ENCODE data around the gene NXN.

The NXN gene

DNA sequence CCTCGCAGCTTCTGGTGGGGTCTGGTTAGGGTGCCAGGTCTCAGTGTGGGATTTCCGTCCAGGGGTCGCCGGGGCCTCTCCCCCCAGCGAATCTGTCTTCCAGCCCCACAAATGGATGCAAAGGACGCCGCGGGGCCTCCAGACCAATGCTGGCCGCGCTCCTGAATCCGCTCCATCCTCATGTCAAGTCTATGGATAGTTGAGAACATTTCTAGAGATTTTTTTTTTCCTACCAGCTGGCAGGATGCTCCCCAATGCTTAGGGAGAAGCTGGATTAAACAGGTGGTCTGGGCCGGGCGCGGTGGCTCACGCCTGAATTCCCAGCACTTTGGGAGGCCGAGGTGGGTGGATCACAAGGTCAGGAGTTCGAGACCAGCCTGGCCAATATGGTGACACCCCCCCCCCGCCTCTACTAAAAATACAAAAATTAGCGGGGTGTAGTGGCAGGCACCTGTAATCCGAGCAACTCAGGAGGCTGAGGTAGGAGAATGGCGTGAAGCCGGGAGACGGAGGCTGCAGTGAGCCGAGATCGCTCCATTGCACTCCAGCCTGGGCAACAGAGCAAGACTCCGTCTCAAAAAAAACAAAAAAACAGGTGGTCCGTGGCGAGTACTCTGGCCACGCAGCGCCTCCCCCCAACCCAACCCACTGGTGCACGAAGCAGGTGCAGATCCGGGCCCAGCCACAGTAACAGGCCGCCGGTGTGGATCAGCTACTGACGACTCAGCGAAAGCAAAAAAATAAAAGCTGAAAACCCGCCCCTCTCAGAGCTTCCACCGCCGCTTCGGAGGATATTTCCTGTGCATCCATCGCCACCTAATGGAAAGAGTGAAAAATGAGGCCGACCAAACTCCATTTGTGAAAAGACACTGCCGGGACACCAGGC lies 1.1 kb upstream of the NXN start:
- TF ChIP-seq, protein P1, sequence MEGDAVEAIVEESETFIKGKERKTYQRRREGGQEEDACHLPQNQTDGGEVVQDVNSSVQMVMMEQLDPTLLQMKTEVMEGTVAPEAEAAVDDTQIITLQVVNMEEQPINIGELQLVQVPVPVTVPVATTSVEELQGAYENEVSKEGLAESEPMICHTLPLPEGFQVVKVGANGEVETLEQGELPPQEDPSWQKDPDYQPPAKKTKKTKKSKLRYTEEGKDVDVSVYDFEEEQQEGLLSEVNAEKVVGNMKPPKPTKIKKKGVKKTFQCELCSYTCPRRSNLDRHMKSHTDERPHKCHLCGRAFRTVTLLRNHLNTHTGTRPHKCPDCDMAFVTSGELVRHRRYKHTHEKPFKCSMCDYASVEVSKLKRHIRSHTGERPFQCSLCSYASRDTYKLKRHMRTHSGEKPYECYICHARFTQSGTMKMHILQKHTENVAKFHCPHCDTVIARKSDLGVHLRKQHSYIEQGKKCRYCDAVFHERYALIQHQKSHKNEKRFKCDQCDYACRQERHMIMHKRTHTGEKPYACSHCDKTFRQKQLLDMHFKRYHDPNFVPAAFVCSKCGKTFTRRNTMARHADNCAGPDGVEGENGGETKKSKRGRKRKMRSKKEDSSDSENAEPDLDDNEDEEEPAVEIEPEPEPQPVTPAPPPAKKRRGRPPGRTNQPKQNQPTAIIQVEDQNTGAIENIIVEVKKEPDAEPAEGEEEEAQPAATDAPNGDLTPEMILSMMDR (IDR thresholded peaks at IDR 0.05): peak; percentile 72

DNA sequence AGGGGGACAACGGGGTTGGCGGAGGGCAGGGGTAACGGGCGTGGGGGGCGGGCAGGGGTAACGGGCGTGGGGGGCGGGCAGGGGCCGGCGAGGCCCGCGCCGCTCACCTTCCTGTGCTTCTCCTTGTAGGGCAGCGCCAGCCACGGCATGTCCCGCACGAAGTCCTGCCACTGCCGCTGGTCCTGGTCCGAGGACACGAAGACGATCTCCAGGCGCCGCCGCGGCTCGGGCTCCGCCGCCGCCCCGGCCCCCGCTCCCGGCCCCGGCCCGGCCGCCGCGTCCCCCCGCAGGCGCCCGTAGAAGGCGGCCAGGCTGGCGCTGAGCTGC lies 401 bp downstream of the NXN start:
- TF ChIP-seq, protein P1 (IDR thresholded peaks at IDR 0.05): no peak; the same call in 1 of the 2 replicates

DNA sequence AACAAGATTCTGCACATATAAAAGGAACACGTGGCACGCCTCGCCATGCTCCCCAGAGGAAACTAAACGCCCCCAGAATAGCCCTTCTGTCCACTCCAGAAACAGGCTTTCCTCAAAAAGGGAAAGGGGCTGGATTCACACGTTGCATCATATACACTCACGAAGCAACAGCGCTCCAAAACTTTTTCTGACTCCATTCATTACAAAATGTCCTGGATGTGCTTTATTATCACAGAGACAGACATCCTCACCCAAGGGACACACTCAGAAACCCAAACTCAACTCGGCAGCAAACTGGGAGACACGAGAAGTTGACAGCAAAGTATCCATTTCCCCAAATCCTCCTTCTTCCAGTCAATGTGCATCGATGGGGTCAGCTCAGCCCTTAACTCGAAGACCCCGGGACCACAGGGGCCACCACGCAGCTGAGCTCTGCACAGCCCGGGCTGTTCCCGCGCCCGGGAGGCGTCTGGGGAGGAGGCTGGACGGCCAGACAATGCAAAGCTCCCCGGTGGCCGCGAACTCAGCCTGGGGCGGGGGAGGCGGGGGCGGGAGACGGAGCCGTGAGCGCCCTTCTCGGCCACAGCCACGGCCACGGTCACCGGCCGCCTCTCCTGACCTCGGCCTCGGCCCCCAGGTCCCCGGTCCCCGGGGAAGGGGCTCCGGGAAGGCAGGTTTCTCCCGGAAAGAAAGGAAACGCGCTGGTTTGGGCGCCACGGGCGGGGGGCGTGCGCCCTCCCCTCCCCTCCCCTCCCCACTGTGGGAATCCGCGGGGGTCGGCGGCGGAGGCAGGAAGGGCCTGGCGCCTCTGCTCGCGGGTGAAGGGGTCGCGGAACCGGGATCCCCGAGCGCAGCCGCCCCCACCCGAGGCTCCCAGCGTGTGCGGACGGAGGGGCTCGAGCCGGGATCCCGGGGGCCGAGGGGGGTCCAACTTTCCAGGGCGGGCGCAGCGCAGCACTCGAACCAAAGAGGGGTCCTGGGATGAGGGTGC lies 1.2 kb downstream of the NXN start:
- TF ChIP-seq, protein P1 (IDR thresholded peaks at IDR 0.05): no peak

DNA sequence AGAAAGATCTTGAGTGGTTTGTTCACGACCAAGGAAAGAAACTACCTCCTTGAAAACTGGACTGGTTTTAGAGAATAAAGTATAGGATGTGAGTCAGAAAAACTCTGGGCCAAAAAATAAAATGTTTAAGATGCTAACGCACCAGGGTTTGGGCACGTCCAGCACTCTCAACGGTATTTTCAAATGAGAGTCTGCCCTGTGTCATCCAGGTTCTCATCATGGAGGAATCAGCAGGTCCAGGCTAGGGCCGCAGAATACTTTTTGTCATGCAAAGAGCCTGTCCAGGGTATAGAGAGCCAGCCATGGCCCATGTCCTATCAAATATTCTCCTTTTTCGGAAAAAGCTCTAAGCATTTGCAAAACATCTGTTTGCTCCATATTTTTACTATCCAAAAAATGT lies 2.4 kb downstream of the NXN start:
- TF ChIP-seq, protein P1 (IDR thresholded peaks at IDR 0.05): no peak

DNA sequence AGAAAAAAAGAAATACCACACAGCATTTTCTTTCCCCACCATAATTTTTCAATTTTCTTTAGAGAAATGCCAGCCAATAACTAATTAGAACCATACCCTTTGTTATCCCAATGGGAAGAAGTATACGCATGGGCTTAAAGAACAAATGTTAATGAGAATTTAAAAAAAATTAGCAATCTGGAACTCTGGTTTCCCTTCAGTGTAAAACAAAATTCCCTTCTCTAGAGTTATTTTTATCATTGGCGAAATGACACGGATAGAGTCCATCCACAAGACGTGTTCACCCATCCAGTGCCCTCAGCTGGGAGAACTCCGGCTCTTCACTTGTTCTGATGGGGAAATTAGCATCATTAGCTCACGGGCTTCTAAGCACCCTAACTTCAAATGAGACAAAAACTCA lies 3.3 kb downstream of the NXN start:
- TF ChIP-seq, protein P1 (IDR thresholded peaks at IDR 0.05): no peak

DNA sequence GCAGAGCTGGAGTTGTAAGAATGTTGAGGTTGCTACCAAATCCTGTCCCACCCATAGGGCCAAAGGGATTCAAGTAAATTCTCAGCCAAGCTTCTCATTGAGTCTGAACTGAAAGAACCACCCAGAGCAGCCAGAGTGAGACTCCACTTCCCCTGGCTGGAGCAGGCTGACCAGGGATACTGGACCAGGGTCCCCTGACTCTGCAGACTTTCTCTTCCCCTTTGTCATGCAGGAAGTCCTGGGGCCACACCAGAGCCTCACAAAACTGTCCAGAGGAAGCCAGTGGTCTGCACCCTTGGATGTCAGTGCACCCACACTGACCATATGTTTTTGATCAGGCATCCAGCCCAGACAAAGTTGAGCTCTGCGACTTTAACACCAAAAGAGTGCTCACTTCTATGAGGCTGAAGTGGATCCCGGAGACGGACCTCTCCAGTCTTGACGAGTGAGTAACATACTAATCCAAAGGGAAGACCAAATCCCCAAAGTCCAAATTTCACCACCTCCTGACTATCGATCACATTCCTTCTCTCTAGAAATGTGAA lies 4.1 kb downstream of the NXN start:
- TF ChIP-seq, protein P1 (IDR thresholded peaks at IDR 0.05): no peak

DNA sequence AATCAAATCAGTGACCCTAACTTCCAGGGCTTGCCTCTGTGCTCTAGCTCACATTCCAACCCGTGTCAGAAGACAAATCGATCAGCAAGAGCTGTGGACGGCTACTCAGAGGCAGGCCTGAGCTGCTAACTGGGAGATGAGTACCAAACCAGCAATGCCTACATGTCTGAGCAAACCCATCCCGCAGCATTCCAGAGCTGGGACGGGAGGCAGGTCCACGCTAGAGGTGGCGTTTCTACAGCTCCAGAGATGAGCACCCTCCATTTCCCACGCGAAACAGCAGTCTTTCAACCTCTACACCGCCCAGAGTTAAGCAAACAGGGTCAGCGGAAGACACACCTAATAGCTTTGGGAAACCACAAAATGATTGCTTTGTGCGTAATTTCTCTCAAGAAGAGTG lies 6.5 kb downstream of the NXN start:
- TF ChIP-seq, protein P1 (IDR thresholded peaks at IDR 0.05): no peak

Data from LNCAP (cell line).